Activated T-helper 2 cell treated with anti-CD3 and anti-CD28 coated beads, Interferon-gamma antibody, Interleukin-2, Interleukin-4, amounts not matched to agents 10 μg/mL and 5 μg/mL and 100 μg/mL, durations not matched to agents 14 hours and 24 hours and 36 hours (primary cell): Measurements from ENCODE around the gene PANX2. TPM values are rescaled to one million over a fixed set of nuclear protein-coding genes. Genes with fewer than 3 reads are reported as not detected.
"Not testable (repeated sequence)": the region's sequence is repeated elsewhere in the genome, so short reads cannot be mapped to it uniquely, and the experiment has no call there.

Experiments
- DNase-seq: peaks from one replicate; pipeline ENCODE4 v3.0.0; 2021; ENCODE audit warnings: low spot score
- H3K27ac Mint-ChIP-seq: one replicate; pipeline ENCODE4 v1.8.0; 2021; ENCODE audit warnings: mixed read lengths
- H3K27me3 Mint-ChIP-seq: one replicate; pipeline ENCODE4 v1.8.0; 2021; ENCODE audit warnings: low read depth, mixed read lengths
- H3K36me3 Mint-ChIP-seq: one replicate; pipeline ENCODE4 v1.8.0; 2021; ENCODE audit warnings: low read depth, mixed read lengths
- H3K4me1 Mint-ChIP-seq: one replicate; pipeline ENCODE4 v1.8.0; 2021; ENCODE audit warnings: low read depth, mixed read lengths
- H3K4me3 Mint-ChIP-seq: one replicate; pipeline ENCODE4 v1.8.0; 2021; ENCODE audit warnings: low read depth, mild to moderate bottlenecking, moderate library complexity, mixed read lengths
- H3K9me3 Mint-ChIP-seq: one replicate; pipeline ENCODE4 v1.8.0; 2021; ENCODE audit warnings: mixed read lengths
- intact Hi-C: fragments of 100-400 bp; cut with micrococcal nuclease; formaldehyde crosslinking; loops from one replicate; pipeline ENCODE4 v1.15.1; 2023
- total RNA-seq: library from RNA; stranded (reverse); gene quantifications from 2 replicates; pipeline ENCODE4 v1.2.3, GENCODE V29; 2022

PANX2 gene
- total RNA-seq, 1 donor from 2014 or later, result 2.4 TPM

DNA sequence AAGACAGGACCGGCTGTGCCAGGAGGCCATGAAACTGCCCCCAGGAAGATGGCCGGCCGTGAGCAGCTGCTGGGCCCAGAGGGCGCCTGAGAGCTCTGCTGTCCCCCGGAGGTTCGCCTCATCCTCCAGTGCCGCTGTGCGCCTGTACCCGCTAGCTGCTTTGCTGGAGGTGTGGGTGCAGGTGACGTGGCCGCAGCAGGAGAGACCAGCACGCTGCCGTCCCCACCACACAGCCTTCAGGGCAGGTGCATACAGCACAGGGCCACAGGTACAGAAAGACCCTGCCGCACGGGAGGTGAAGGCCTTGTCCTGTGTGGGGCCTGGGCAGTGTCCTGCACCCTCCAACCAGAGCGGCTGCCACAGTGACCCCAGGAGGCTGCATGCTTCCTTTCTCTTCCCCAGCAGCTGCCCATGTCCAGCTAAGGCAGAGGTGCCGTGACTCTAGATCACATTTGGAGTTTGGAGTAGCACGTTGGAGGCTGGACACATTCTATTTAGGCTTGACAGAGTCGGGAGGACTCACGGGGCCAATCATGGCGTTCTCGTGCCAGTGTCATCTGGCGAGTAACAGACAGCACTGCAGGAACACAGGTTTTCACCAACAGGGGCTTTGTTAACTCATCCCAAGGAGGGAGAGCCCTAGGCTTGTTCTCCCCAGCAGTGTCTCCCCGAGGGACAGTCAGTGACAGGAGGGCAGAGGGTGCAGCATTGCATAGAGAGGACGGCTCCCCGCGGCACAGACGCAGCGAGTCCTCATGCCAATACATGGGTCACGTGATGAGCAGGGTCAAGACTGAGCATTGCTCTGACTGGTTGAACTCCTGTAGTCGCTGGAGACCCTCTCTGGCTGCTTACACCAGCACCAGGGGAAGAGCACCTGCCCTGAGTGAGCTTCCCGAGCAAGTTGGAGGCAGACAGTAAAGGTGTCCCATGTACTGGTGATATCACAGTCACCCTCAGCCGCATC, 18.7 kb upstream of the PANX2 start:
- no peak overlapping the region for H3K4me3 Mint-ChIP-seq

DNA sequence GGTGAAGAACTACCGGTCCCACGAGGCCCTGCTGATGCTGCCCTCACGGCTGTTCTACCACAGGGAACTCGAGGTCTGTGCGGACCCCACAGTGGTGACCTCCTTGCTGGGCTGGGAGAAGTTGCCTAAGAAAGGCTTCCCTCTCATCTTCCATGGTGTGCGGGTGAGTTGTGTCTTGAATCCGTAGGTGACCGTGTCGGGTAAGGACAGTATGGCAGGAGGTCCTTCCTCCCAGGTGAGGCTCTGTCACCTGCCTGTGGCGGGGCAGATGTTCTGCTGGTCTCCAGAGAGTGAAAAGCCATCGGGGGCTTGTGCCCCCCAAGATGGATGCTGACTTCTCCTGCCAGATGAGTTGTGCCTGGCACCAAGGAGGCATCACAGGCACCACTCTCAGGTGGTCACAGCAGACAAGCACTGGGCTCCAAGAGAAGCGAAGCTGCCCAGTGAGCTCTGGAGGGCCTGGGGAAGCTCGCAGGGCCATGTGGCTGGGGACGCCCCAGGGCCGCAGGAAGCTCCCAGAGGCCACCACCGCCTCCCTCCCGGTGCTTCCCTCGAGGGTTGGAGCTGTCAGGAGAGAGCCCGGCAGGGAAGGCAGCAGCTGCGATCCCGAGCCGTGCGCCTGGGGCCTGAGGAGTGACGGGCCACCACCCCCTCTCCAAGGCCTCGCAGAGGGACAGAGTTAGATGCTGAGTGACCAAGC, 17.3 kb upstream of the PANX2 start:
- Mint-ChIP-seq H3K27ac (no peak overlapping the region), H3K36me3 (no peaks in the 10 kb centered on the region), H3K27me3 (peaks cover 8% of the 10 kb centered on the region), H3K4me3 (no peak overlapping the region), H3K4me1 (peaks cover 2% of the 10 kb centered on the region), H3K9me3 (no peaks in the 10 kb centered on the region)
- no peak for DNase-seq
- intact Hi-C loops, result no loop called here

More for the DNA sequence above, 18.7 kb upstream of the PANX2 start:
- H3K27ac Mint-ChIP-seq, result no peak overlapping the region
- no peaks in the 10 kb centered on the region for H3K9me3 Mint-ChIP-seq
- peaks cover 3% of the 10 kb centered on the region for H3K27me3 Mint-ChIP-seq
- peaks cover 2% of the 10 kb centered on the region for H3K4me1 Mint-ChIP-seq
- H3K36me3 Mint-ChIP-seq, result no peaks in the 10 kb centered on the region
- DNase-seq, result no peak
- intact Hi-C loops, result no loop called here

DNA sequence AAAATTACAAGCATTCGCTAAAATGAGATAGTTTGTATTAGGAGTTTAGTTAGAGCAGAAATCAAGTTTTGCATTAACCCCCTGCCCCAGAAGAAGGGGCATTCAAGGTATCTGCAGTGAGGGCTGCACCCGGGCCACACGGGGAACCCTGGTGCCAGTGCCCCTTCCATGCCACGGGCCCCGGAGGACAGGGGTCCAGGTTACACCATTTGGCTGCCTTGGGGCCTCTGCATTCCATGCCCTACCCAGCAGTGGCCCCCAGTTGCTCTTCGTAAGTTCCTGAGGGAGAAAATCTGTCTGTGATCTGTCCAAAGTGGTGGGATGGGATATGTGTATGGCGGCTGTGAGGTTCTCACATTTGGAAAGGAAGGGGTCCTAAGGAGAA, 16.8 kb upstream of the PANX2 start:
- no peak for DNase-seq
- Mint-ChIP-seq H3K4me3 (no peak overlapping the region), H3K9me3 (no peaks in the 10 kb centered on the region), H3K27ac (no peak overlapping the region), H3K27me3 (peaks cover 8% of the 10 kb centered on the region), H3K4me1 (peaks cover 2% of the 10 kb centered on the region), H3K36me3 (no peaks in the 10 kb centered on the region)
- intact Hi-C loops, result no loop called here

DNA sequence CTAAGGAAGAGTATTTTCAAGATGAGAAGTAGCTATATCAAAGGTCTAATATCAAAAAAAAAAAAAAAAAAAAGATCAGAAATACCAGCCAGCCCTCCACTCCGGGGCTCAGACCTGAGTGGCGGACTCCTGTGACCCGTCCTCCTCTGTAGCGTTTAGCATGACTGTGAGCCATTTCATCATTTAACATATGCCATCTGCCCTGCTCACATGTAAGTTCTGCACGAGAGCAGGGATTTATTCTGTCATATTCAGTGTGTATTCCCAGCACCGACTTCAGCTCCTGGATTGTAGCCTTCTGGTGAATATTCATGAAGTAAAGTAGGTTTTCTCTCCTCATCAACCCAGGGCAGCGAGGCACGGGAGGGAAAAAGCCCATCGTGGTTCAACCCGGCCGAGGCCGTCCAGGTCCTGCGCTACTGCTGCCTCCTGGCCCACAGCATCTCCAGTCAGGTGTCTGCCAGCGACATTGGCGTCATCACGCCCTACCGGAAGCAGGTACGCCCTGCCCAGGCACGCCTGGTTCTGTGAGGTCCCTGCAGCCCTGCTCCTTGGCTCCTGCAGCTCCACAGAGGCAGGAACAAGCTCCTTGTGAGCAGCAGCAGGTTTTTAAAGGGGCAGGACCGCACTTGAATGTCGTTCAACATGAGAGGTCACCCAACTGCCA, 12.7 kb upstream of the PANX2 start:
- no peaks in the 10 kb centered on the region for H3K4me1 Mint-ChIP-seq
- H3K9me3 Mint-ChIP-seq, result no peaks in the 10 kb centered on the region
- no peaks in the 10 kb centered on the region for H3K36me3 Mint-ChIP-seq
- no peak overlapping the region for H3K27ac Mint-ChIP-seq
- H3K27me3 Mint-ChIP-seq, result peaks cover 13% of the 10 kb centered on the region
- no peak overlapping the region for H3K4me3 Mint-ChIP-seq
- intact Hi-C loops, result no loop called here
- DNase-seq, result no peak

DNA sequence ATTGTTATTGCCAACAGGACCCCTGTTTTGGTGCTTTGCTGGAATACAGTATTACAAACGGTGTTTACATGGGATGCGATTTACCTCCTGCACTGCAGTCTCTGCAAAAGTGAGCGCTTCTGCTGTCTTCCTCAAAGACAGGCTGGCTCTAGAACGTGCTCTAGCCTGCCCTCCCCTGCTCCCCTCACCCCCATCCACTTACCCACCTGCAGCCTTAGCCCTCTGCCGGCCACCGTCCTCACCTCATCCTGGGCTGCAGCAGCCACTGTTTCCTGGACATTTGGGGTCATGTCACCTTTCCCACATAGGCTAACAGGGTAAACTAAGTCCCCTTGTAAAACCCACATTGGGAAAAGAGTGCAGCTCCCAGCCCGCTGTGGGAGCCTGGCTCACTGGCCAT, 9.6 kb upstream of the PANX2 start:
- Mint-ChIP-seq H3K36me3 (no peaks in the 10 kb centered on the region), H3K4me3 (no peak overlapping the region), H3K9me3 (no peaks in the 10 kb centered on the region), H3K27ac (no peak overlapping the region), H3K27me3 (peaks cover 14% of the 10 kb centered on the region), H3K4me1 (no peaks in the 10 kb centered on the region)
- intact Hi-C loops, result no loop called here
- no peak for DNase-seq

DNA sequence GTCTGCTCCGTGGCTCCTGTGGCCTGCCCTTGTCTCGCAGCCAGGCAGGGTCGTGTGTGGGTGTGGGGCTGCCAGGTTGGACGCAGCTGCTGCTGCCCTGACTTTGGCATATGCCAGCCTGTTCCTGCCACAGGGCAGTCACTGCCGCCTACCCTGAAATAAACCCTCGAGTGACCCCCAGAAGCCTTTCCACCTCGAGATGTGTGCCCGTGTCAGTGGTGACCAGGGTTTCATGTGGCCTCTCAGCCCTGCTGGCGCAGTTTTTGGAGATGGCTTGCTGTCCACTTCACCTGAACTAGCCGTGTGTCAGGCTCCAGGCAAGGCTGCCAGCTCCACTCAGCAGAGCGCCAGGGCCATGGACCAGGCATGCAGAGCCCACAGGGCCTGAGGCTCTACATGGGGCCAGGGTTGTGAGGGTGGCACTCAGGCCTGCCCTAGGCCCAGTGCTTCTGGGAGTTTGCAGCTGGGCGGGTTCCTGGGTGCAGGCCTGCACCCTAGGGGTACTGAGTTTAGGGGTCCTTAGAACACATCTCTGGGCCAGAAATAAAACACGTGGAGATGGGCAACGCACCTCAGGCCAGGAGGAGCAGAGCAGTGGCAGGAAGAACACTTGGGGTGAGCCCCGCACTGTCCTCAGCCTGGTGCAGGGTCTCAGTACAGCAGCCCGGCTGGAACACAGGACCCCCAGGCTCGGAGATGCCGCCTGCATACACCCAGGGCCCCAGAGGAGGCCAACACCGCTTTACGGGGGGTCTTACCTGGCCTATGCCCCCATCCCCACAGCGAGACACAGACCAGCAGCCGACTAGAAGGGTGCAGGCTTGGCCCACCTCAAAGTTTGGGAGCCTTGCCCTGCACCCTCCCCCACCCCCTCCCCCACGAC, 8.8 kb upstream of the PANX2 start:
- intact Hi-C loops, result no loop called here
- Mint-ChIP-seq H3K4me3 (no peak overlapping the region), H3K4me1 (no peaks in the 10 kb centered on the region)

DNA sequence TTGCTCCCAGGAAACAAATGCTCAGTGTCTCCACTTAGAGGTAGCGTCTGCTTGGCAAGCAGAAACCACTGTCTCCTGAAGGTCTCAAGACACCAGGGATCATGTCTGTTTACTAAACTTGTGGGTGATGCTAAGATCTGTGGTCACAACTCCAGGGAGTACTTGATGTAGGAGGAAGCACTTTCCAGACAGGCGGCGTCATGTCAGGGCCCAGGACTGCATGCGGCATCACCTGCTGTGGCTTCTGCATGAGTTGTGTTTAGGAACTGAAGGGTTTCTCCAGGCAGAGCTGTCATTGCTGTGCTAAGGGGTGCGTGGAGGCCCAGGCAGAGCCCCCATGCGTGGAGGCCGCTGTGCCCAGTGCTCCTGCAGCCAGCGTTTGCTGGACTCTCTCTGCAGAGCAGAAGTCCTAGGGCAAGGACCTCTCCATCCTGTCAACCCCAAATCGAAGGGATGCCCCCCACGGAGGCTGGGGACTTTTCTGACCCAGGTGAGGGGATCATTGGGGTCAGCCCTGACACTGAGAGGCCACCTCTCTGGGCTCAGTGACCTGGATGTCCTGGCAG, 8.1 kb upstream of the PANX2 start:
- no peaks in the 10 kb centered on the region for H3K9me3 Mint-ChIP-seq
- no peak for DNase-seq
- intact Hi-C loops, result no loop called here
- H3K36me3 Mint-ChIP-seq, result no peaks in the 10 kb centered on the region
- peaks cover 11% of the 10 kb centered on the region for H3K27me3 Mint-ChIP-seq
- no peak overlapping the region for H3K4me3 Mint-ChIP-seq
- H3K27ac Mint-ChIP-seq, result no peak overlapping the region
- no peaks in the 10 kb centered on the region for H3K4me1 Mint-ChIP-seq

More for the DNA sequence above, 8.8 kb upstream of the PANX2 start:
- no peaks in the 10 kb centered on the region for H3K9me3 Mint-ChIP-seq
- no peaks in the 10 kb centered on the region for H3K36me3 Mint-ChIP-seq
- peaks cover 11% of the 10 kb centered on the region for H3K27me3 Mint-ChIP-seq
- no peak overlapping the region for H3K27ac Mint-ChIP-seq
- no peak for DNase-seq

DNA sequence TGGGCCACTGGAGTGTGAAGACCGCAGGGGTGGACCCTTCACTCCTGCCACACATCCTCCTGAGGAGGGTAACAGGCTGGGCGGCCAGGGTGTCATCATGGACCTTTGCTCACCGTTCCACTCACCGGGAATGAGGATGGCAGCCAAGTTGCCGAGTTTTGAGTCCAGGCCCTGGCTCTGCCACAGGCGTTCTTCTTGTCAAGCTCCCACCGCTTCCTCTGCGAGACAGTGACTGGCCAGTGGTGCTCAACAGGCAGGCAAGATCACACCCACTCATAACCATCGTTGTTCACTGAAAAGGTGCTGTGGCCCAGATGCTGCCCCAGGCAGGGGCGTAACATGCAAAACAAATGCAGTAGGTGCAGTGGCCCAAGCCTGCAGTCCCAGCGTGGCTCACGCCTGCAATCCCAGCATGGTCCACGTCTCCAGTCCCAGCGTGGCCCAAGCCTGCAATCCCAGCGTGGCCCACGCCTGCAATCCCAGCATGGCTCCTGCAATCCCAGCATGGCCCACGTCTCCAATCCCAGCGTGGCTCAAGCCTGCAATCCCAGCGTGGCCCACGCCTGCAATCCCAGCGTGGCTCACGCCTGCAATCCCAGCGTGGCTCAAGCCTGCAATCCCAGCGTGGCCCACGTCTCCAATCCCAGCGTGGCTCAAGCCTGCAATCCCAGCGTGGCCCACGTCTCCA, 5.0 kb upstream of the PANX2 start:
- intact Hi-C loops, result no loop called here
- Mint-ChIP-seq H3K4me3 (no peak overlapping the region), H3K27ac (no peak overlapping the region), H3K36me3 (no peaks in the 10 kb centered on the region), H3K9me3 (no peaks in the 10 kb centered on the region), H3K27me3 (peaks cover 19% of the 10 kb centered on the region), H3K4me1 (peaks cover 12% of the 10 kb centered on the region)
- DNase-seq, result no peak

DNA sequence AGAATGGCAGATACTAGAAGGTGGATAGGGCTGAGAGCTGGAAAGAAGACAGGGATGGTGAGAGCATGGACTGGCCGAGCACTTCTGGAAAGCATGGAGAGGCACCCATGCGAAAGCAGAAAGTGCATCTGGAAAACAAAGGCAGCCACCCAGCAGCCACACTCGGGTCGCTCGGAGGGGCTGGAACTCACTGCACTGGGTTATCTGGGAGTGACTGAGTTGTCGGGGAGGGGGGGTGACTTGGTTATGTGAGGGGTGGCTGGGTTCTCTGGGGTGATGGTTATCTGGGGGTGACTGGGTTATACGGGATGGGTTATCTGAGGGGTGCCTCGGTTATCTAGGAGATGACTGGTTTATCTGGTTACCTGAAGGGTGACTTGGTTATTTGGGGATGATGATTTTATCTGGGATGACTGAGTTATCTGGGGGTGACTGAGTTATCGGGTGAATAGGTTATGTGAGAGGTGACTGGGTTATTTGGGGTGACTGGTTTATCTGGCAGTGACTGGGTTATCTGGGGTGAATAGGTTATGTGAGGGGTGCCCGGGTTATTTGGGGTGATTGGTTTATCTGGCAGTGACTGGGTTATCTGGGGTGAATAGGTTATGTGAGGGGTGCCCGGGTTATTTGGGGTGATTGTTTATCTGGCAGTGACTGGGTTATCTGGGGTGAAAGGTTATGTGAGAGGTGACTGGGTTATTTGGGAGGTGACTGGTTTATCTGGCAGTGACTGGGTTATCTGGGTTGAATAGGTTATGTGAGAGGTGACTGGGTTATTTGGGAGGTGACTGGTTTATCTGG, 2.6 kb upstream of the PANX2 start:
- no peak for DNase-seq
- H3K9me3 Mint-ChIP-seq, result no peaks in the 10 kb centered on the region
- H3K27me3 Mint-ChIP-seq, result peaks cover 27% of the 10 kb centered on the region
- H3K4me1 Mint-ChIP-seq, result peaks cover 12% of the 10 kb centered on the region
- H3K27ac Mint-ChIP-seq, result no peak overlapping the region
- intact Hi-C loops, result no loop called here
- H3K36me3 Mint-ChIP-seq, result no peaks in the 10 kb centered on the region
- peak overlapping the region; percentile 74 for H3K4me3 Mint-ChIP-seq

DNA sequence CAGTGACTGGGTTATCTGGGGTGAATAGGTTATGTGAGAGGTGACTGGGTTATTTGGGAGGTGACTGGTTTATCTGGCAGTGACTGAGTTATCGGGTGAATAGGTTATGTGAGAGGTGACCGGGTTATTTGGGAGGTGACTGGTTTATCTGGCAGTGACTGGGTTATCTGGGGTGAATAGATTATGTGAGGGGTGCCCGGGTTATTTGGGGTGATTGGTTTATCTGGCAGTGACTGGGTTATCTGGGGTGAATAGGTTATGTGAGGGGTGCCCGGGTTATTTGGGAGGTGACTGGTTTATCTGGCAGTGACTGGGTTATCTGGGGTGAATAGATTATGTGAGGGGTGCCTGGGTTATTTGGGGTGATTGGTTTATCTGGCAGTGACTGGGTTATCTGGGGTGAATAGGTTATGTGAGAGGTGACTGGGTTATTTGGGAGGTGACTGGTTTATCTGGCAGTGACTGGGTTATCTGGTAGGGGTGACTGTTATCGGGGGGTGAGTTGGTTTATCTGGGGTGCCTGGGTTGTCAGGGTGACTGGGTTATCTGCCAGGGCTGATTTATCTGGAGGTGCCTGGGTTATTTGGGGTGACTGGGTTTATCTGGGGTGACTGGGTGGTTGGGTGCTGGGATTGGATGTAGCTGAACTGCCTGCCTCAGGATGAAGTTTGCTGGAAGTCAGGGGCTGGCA, 1.9 kb upstream of the PANX2 start:
- Mint-ChIP-seq H3K4me1 (peaks cover 12% of the 10 kb centered on the region), H3K4me3 (peak overlapping the region; percentile 74), H3K27ac (peak overlapping the region; percentile 43), H3K27me3 (peaks cover 27% of the 10 kb centered on the region)
- H3K9me3 Mint-ChIP-seq, intact Hi-C loops, DNase-seq, H3K36me3 Mint-ChIP-seq: not testable (repeated sequence)
